Measurements from ENCODE around the gene MAP3K5. TPM values are rescaled to one million over a fixed set of nuclear protein-coding genes. Genes with fewer than 3 reads are reported as not detected.

The MAP3K5 gene
- total and polyA plus RNA-seq, 2 of the 8 experiments (the other 6 are each of a cell fraction or from before 2014, with no cell fraction given), result 0.63 to 2.6 TPM

DNA sequence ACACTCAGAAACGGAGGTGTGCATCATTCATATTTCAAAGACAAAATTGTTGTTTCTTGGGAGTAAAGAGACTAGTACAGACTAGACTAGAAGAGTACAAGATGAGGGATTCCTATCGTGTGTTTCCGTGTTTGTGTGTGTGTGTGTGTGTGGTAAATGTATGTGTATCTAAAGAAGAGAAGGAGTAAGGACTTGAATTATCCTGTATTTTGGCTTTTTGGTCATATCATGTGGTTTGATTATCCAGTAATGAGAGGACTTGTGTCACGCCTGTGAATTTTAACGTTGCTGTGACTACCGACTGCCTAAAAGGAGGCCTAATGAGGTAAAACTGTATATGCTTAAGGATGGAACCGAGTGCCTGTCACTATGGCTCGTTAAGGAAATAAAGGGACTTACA is 197.6 kb downstream of the MAP3K5 start:
- Histone ChIP-seq H2BK15ac (ENCODE audit: low read length) (no peak overlapping the region), H3K23ac (ENCODE audit: insufficient read length) (no peak overlapping the region), H4K8ac (ENCODE audit: extremely low read depth, insufficient read depth, low read length) (no peak overlapping the region), H3K4me2 (ENCODE audit: insufficient read depth in 1 of 2, low read depth in 2 of 2, low read length in 2 of 2) (no peak overlapping the region), H3K56ac (replicated peaks; ENCODE audit: insufficient read length, low read depth, low read length) (no peak overlapping the region), H3K23me2 (ENCODE audit: low read depth, low read length) (no peaks in the 10 kb centered on the region; the same call in 1 of the 2 replicates), H3K9ac (replicated peaks in 1 of 4; ENCODE audit: extremely low read depth in 1 of 4, low read depth in 3 of 4, low read length in 3 of 4) (no peak overlapping the region), H2BK12ac (ENCODE audit: low read depth, low read length) (no peak overlapping the region; the same call in 1 of the 2 replicates), H2BK20ac (ENCODE audit: low read length) (peak overlapping the region; percentile 7; the same call in 1 of the 2 replicates), H4K20me1 (replicated peaks in 1 of 2; ENCODE audit: control insufficient read depth in 1 of 2, insufficient read depth in 2 of 2, low read length in 2 of 2) (no peaks in the 10 kb centered on the region), H3K4me3 (ENCODE audit: extremely low read depth in 1 of 4, insufficient read depth in 2 of 4, low read depth in 3 of 4, low read length in 4 of 4) (no peak overlapping the region), H3K36me3 (ENCODE audit: control insufficient read depth in 2 of 4, insufficient read depth in 4 of 4, low read length in 3 of 4) (no peaks in the 10 kb centered on the region), H4K5ac (ENCODE audit: insufficient read length, low read depth, low read length) (no peak overlapping the region), H3K4me1 (replicated peaks in 1 of 4; ENCODE audit: control insufficient read depth in 3 of 4, insufficient read depth in 4 of 4, low read length in 3 of 4) (peaks cover 3 to 23% (median 13%) of the 10 kb centered on the region in 4 experiments), H3K4ac (replicated peaks; ENCODE audit: insufficient read length, low read depth, low read length) (no peak overlapping the region), H3K79me2 (ENCODE audit: control insufficient read depth in 1 of 2, insufficient read depth in 2 of 2, low read length in 2 of 2) (no peaks in the 10 kb centered on the region), H3K27ac (ENCODE audit: low read depth, low read length) (no peak overlapping the region), H2BK120ac (replicated peaks; ENCODE audit: low read depth, low read length) (no peak overlapping the region), H3K9me3 (ENCODE audit: insufficient read depth in 2 of 2, low read depth in 1 of 2, low read length in 1 of 2) (peaks cover 5% of the 10 kb centered on the region in 2 experiments), H2BK5ac (ENCODE audit: low read depth, low read length) (peak overlapping the region; percentile 26; the same call in 1 of the 2 replicates), H3K18ac (ENCODE audit: extremely low read depth, low read length) (no peak overlapping the region), H2AK5ac (ENCODE audit: low read depth, low read length) (no peak overlapping the region), H3K14ac (ENCODE audit: insufficient read length) (no peak overlapping the region), H4K91ac (replicated peaks; ENCODE audit: insufficient read length, low read length) (peak overlapping the region; percentile 18), H3K27me3 (replicated peaks in 1 of 4; ENCODE audit: control insufficient read depth in 3 of 4, extremely low read depth in 1 of 4, insufficient read depth in 3 of 4, low read length in 3 of 4) (no peaks in the 10 kb centered on the region), H3K79me1 (ENCODE audit: low read depth, low read length) (no peaks in the 10 kb centered on the region), H2AFZ (ENCODE audit: low read length) (no peak overlapping the region)
- ChIA-PET CTCF (ENCODE audit: partially characterized antibody) (interaction anchor here (1.2 to 2.1 kb wide), 3 partner anchors 9 to 198 kb away, joined by 3 to 5 read pairs (median 4); partner anchors contain the start of gene MAP3K5), POLR2A (ENCODE audit: partially characterized antibody) (no interaction called here)
- no peak for FAIRE-seq
- WGBS, 2 experiments (ENCODE audit: extremely low coverage in 1 of 2, insufficient coverage in 1 of 2, insufficient read length in 1 of 2, insufficient replicate concordance in 2 of 2, low coverage in 1 of 2, low lambda C conversion rate in 2 of 2, missing lambda C conversion rate in 1 of 2), result 93% methylated on average over 8 of the region's 8 CpGs; no CpG with 5 or more reads in 1 of the 2 experiments
- no peak for TF ChIP-seq KDM1A (IDR thresholded peaks at IDR 0.05; ENCODE audit: borderline replicate concordance, low read length)
- no peak for DNase-seq (ENCODE audit: low read depth in 1 of 2, low spot score in 2 of 2)

All from H1 (cell line).